CD14-positive monocyte (primary cell): ENCODE results near the gene DCC. TPM values are rescaled to one million over a fixed set of nuclear protein-coding genes. Genes with fewer than 3 reads are reported as not detected.

Experiments used
- DNase-seq, 3 donors: peaks; one replicate each; pipeline ENCODE4 v3.0.0-alpha.2; 2011 to 2022
- H2AFZ ChIP-seq: 2 replicates; pipeline ENCODE4 v1.6.0; 2012; ENCODE audit warnings: mild to moderate bottlenecking, low read depth, low read length, inconsistent platforms; ENCODE audit not compliant: insufficient read depth, poor library complexity, severe bottlenecking
- H3K27ac ChIP-seq, 2 donors: 1 replicate in 1 of 2; 2 replicates in 1 of 2; pipeline ENCODE4 v1.5.1; 2012 to 2013; ENCODE audit warnings: low read length in 2 of 2, control low read depth in 1 of 2, inconsistent platforms in 1 of 2, low read depth in 1 of 2, mild to moderate bottlenecking in 1 of 2
- H3K27me3 ChIP-seq, 2 donors: one replicate each; pipeline versions ENCODE4 v1.6.0 to v1.6.1; 2011 to 2013; ENCODE audit warnings: low read length in 2 of 2; ENCODE audit not compliant: control insufficient read depth in 2 of 2, insufficient read depth in 2 of 2
- H3K36me3 ChIP-seq, 2 donors: replicated peaks in 1 of 2; 1 replicate in 1 of 2; 2 replicates in 1 of 2; pipeline versions ENCODE4 v1.5.1 to v1.6.1; 2012 to 2013; ENCODE audit warnings: low read length in 2 of 2, control low read depth in 1 of 2, inconsistent platforms in 1 of 2, mild to moderate bottlenecking in 1 of 2; ENCODE audit not compliant: insufficient read depth in 2 of 2, control insufficient read depth in 1 of 2
- H3K4me1 ChIP-seq, 2 donors: 1 replicate in 1 of 2; 2 replicates in 1 of 2; pipeline versions ENCODE4 v1.5.1 to v1.6.1; 2012 to 2013; ENCODE audit warnings: low read length in 2 of 2, control low read depth in 1 of 2, inconsistent platforms in 1 of 2, mild to moderate bottlenecking in 1 of 2, moderate library complexity in 1 of 2; ENCODE audit not compliant: insufficient read depth in 2 of 2, control insufficient read depth in 1 of 2
- H3K4me2 ChIP-seq: replicated peaks from 2 replicates; pipeline ENCODE3; 2012; ENCODE audit warnings: low read length, moderate library complexity, mild to moderate bottlenecking; ENCODE audit not compliant: poor library complexity, severe bottlenecking; ENCODE audit errors: extremely low read depth
- H3K4me3 ChIP-seq, 3 experiments: fragments of 200-600 bp in 1 of 3; sonication (generic) in 1 of 3; replicated peaks in 1 of 3; 1 replicate in 2 of 3; 2 replicates in 1 of 3; pipeline ENCODE4 v1.5.1; 2011 to 2013; ENCODE audit warnings: low read length in 3 of 3, mild to moderate bottlenecking in 3 of 3, control low read depth in 2 of 3, low read depth in 2 of 3, inconsistent platforms in 1 of 3, moderate library complexity in 1 of 3
- H3K79me2 ChIP-seq: 2 replicates; pipeline ENCODE4 v1.6.0; 2012; ENCODE audit warnings: mild to moderate bottlenecking, control low read depth, inconsistent platforms, low read length, moderate library complexity; ENCODE audit not compliant: insufficient read depth
- H3K9ac ChIP-seq: 2 replicates; pipeline ENCODE4 v1.6.0; 2017; ENCODE audit warnings: low read length, mild to moderate bottlenecking; ENCODE audit not compliant: insufficient read depth, poor library complexity, severe bottlenecking
- H3K9me3 ChIP-seq, 2 donors: replicated peaks in 1 of 2; 1 replicate in 1 of 2; 2 replicates in 1 of 2; pipeline versions ENCODE4 v1.5.1 to v1.6.1; 2012 to 2013; ENCODE audit warnings: low read length in 2 of 2, control low read depth in 1 of 2; ENCODE audit not compliant: control insufficient read depth in 1 of 2, insufficient read depth in 1 of 2
- H4K20me1 ChIP-seq: 2 replicates; pipeline ENCODE4 v1.6.0; 2012; ENCODE audit warnings: mild to moderate bottlenecking, low read length, control low read depth, moderate library complexity; ENCODE audit not compliant: insufficient read depth
- H3K27ac Mint-ChIP-seq, 7 donors: one replicate each; pipeline ENCODE4 v1.8.0; 2020; ENCODE audit warnings: mild to moderate bottlenecking in 7 of 7, mixed read lengths in 7 of 7, moderate library complexity in 6 of 7, inconsistent platforms in 2 of 7
- H3K27me3 Mint-ChIP-seq, 3 donors: one replicate each; pipeline ENCODE4 v1.8.0; 2021 to 2022; ENCODE audit warnings: low read depth in 3 of 3, mild to moderate bottlenecking in 3 of 3, mixed read lengths in 3 of 3, moderate library complexity in 3 of 3, inconsistent platforms in 1 of 3
- H3K36me3 Mint-ChIP-seq, 2 donors: one replicate each; pipeline ENCODE4 v1.8.0; 2020; ENCODE audit warnings: mixed read lengths in 2 of 2, inconsistent platforms in 1 of 2, mild to moderate bottlenecking in 1 of 2
- H3K4me1 Mint-ChIP-seq: one replicate; pipeline ENCODE4 v1.8.0; 2020; ENCODE audit warnings: mild to moderate bottlenecking, mixed read lengths
- H3K4me3 Mint-ChIP-seq, 2 donors: one replicate each; pipeline ENCODE4 v1.8.0; 2020; ENCODE audit warnings: mild to moderate bottlenecking in 2 of 2, mixed read lengths in 2 of 2, moderate library complexity in 1 of 2
- H3K9me3 Mint-ChIP-seq, 7 donors: one replicate each; pipeline ENCODE4 v1.8.0; 2020 to 2022; ENCODE audit warnings: mixed read lengths in 7 of 7, mild to moderate bottlenecking in 6 of 7, moderate library complexity in 6 of 7, inconsistent platforms in 2 of 7
- CTCF ChIP-seq: fragments of 200-600 bp; IDR thresholded peaks from one replicate; pipeline ENCODE4 v1.8.0; 2022; ENCODE audit warnings: antibody characterized with exemption, mild to moderate bottlenecking
- WGBS: methylation state at CpG from one replicate; pipeline ENCODE4 v1.1.5; 2013; ENCODE audit warnings: missing lambda C conversion rate; ENCODE audit not compliant: insufficient coverage; 5-methylcytosine and 5-hydroxymethylcytosine counted together
- intact Hi-C, 2 donors: fragments of 100-400 bp; cut with micrococcal nuclease; formaldehyde crosslinking; loops; one replicate each; pipeline versions ENCODE4 v1.15.0 to v1.15.1; 2023
- polyA plus RNA-seq, 3 donors: library from polyadenylated mRNA; depleted of rRNA in 1 of 3; unstranded in 2 of 3; stranded (reverse) in 1 of 3; fragments of 300-500 nt in 2 of 3; fragments of >200 nt in 1 of 3; fragmentation: Illumina TruSeq in 2 of 3; gene quantifications; 1 replicate in 2 of 3; 2 replicates in 1 of 3; pipeline ENCODE4 v1.2.3, GENCODE V29; 2012 to 2021

DCC gene
- polyA plus RNA-seq, 3 donors: not detected

GRCh38 chr18:52342456-52342855, 2.5 kb downstream of the DCC start:
- Histone ChIP-seq H3K9me3 (peaks cover 0 to 25% of the 10 kb centered on the region in 2 donors), H4K20me1 (no peaks in the 10 kb centered on the region), H3K27me3 (peaks cover 13 to 44% of the 10 kb centered on the region in 2 donors), H3K4me3 (no peak overlapping the region), H3K9ac (no peak overlapping the region), H2AFZ (no peak overlapping the region), H3K36me3 (no peaks in the 10 kb centered on the region), H3K4me2 (no peak overlapping the region), H3K27ac (no peak overlapping the region), H3K4me1 (no peaks in the 10 kb centered on the region), H3K79me2 (no peaks in the 10 kb centered on the region)
- intact Hi-C loops: no loop called here
- no peak overlapping the region for H3K27ac Mint-ChIP-seq
- H3K4me3 Mint-ChIP-seq: no peak overlapping the region
- no peak for TF ChIP-seq CTCF
- DNase-seq: no peak
- no peaks in the 10 kb centered on the region for H3K36me3 Mint-ChIP-seq
- H3K9me3 Mint-ChIP-seq: peaks cover 0 to 16% (median 10%) of the 10 kb centered on the region in 7 donors
- no peaks in the 10 kb centered on the region for H3K4me1 Mint-ChIP-seq
- WGBS: 10% methylated on average over 2 of the region's 6 CpGs
- peaks cover 0 to 33% (median 2%) of the 10 kb centered on the region in 3 donors for H3K27me3 Mint-ChIP-seq

- no peak for DNase-seq
- peaks cover 13 to 44% of the 10 kb centered on the region in 2 donors for H3K27me3 ChIP-seq
These were observed 3.1 kb downstream of the DCC start for GRCh38 chr18:52343138-52343537.

More at GRCh38 chr18:52343138-52343537, 3.1 kb downstream of the DCC start:
- intact Hi-C loops: no loop called here
- Mint-ChIP-seq H3K27me3 (peaks cover 0 to 33% (median 2%) of the 10 kb centered on the region in 3 donors), H3K4me1 (no peaks in the 10 kb centered on the region), H3K4me3 (no peak overlapping the region), H3K27ac (no peak overlapping the region), H3K9me3 (peaks cover 0 to 16% (median 10%) of the 10 kb centered on the region in 7 donors), H3K36me3 (no peaks in the 10 kb centered on the region)
- Histone ChIP-seq H3K27ac (no peak overlapping the region), H2AFZ (no peak overlapping the region), H3K9ac (no peak overlapping the region), H3K4me3 (no peak overlapping the region), H3K4me1 (no peaks in the 10 kb centered on the region), H4K20me1 (no peaks in the 10 kb centered on the region), H3K4me2 (no peak overlapping the region), H3K79me2 (no peaks in the 10 kb centered on the region), H3K9me3 (peaks cover 0 to 25% of the 10 kb centered on the region in 2 donors), H3K36me3 (no peaks in the 10 kb centered on the region)
- 60% methylated on average over 1 of the region's 2 CpGs for WGBS
- no peak for TF ChIP-seq CTCF
